GM21515 (cell line): ENCODE results near the gene LDLRAD4.

ENCODE experiments used
- ATAC-seq: cut with Tn5 transposase; IDR thresholded peaks from one replicate; pipeline ENCODE4 v1.9.1; 2021; ENCODE audit not compliant: unreplicated experiment

Gene LDLRAD4

GRCh38 chr18:13366962-13367892 lies 148.7 kb downstream of the LDLRAD4 start:
- ATAC-seq: no peak

GRCh38 chr18:13368080-13368813 lies 149.7 kb downstream of the LDLRAD4 start:
- ATAC-seq: no peak

- no peak for ATAC-seq
Observed at GRCh38 chr18:13369353-13369752, 150.8 kb downstream of the LDLRAD4 start.

GRCh38 chr18:13369756-13370510 lies 151.4 kb downstream of the LDLRAD4 start:
- ATAC-seq: no peak

- no peak for ATAC-seq
Observed at GRCh38 chr18:13370995-13371625, 152.6 kb downstream of the LDLRAD4 start.

GRCh38 chr18:13371689-13372418 lies 153.3 kb downstream of the LDLRAD4 start:
- ATAC-seq: no peak

- no peak for ATAC-seq
Observed at GRCh38 chr18:13372531-13372951, 154.0 kb downstream of the LDLRAD4 start.

GRCh38 chr18:13374096-13374467 lies 155.5 kb downstream of the LDLRAD4 start:
- ATAC-seq: no peak

- ATAC-seq: no peak
Observed at GRCh38 chr18:13374468-13375301, 156.1 kb downstream of the LDLRAD4 start.

- no peak for ATAC-seq
Observed at GRCh38 chr18:13375302-13376255, 157.0 kb downstream of the LDLRAD4 start.

- ATAC-seq: no peak
Observed at GRCh38 chr18:13376298-13376840, 157.8 kb downstream of the LDLRAD4 start.

- ATAC-seq: no peak
Observed at GRCh38 chr18:13376841-13377351, 158.3 kb downstream of the LDLRAD4 start.

- ATAC-seq: no peak
Observed at GRCh38 chr18:13377496-13377895, 158.9 kb downstream of the LDLRAD4 start.

- no peak for ATAC-seq
Observed at GRCh38 chr18:13378150-13378549, 159.6 kb downstream of the LDLRAD4 start.

GRCh38 chr18:13379062-13379865 lies 160.7 kb downstream of the LDLRAD4 start:
- ATAC-seq: no peak

GRCh38 chr18:13379930-13380690 lies 161.6 kb downstream of the LDLRAD4 start:
- no peak for ATAC-seq
